22Rv1 (cell line): Measurements from ENCODE around the gene ACAP3.

ENCODE experiments used
- CTCF ChIP-seq: fragments of 450-650 bp; IDR thresholded peaks from 2 replicates; pipeline ENCODE4 v1.5.1; 2017; ENCODE audit warnings: mild to moderate bottlenecking
- ZFX ChIP-seq: fragments of 450-650 bp; IDR thresholded peaks from 2 replicates; pipeline ENCODE4 v1.6.1; 2017; ENCODE audit warnings: antibody characterized with exemption, borderline replicate concordance

- no peak for TF ChIP-seq CTCF
- TF ChIP-seq ZFX, result no peak
Observed at GRCh38 chr1:1292851-1293250, 14.9 kb downstream of the ACAP3 start.
